Measurements from ENCODE around the gene JMJD1C.
A peak's percentile ranks its signal among the peaks of the same experiment; 100 is the strongest.

DNA sequence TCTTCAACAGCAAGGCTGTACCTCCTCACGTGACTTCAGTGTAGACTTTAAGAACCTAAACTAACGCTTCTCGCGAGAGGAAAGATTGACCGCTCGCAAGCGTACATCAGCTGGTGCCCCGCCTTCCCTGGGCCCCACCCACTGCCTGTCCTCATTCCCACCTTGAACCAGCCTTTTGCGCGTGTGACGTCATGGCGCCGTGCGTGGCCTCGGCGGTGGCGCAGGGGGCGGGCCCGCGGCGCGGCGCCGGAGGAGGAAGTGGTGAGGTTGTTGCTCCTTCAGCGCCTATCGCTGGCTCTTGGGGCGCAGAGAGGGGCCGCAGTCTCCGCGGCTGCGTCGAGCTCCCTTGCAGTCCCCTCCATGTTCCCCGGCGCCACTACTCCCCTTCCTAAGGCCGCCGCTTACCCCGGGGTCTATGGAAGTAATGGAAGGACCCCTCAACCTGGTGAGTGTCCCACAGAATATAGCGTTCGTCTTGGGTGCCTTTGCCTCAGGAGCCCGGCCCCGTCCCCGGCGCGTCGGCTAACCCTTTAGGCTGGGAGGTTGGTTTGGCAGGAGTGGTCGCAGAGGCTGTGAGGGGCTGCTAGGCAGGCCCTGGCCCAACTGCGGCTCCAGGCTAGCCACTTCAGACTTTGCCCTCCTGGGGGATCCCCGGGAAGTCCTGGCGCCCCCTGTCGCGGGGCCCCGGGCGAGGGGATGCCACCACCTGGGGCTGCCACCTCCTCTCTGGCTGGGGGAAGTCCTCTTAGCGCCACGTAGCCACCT lies 332.5 kb downstream of the JMJD1C start, which contains the start of gene NRBF2:
- TF ChIP-seq, protein P1, sequence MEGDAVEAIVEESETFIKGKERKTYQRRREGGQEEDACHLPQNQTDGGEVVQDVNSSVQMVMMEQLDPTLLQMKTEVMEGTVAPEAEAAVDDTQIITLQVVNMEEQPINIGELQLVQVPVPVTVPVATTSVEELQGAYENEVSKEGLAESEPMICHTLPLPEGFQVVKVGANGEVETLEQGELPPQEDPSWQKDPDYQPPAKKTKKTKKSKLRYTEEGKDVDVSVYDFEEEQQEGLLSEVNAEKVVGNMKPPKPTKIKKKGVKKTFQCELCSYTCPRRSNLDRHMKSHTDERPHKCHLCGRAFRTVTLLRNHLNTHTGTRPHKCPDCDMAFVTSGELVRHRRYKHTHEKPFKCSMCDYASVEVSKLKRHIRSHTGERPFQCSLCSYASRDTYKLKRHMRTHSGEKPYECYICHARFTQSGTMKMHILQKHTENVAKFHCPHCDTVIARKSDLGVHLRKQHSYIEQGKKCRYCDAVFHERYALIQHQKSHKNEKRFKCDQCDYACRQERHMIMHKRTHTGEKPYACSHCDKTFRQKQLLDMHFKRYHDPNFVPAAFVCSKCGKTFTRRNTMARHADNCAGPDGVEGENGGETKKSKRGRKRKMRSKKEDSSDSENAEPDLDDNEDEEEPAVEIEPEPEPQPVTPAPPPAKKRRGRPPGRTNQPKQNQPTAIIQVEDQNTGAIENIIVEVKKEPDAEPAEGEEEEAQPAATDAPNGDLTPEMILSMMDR (IDR thresholded peaks at IDR 0.05) = peak; percentile 30
- TF ChIP-seq SMC3 (IDR thresholded peaks at IDR 0.05) (peak; percentile 18; the same call in 1 of the 3 replicates), POLR2A (IDR thresholded peaks at IDR 0.05; ENCODE audit: low read length) (peak; percentile 96)
